HG03521 (cell line): ENCODE results near the gene TTLL12.
A peak's percentile ranks its signal among the peaks of the same experiment; 100 is the strongest.

ENCODE experiments used
- ATAC-seq: cut with Tn5 transposase; IDR thresholded peaks from one replicate; pipeline ENCODE4 v1.9.1; 2021; ENCODE audit warnings: mild to moderate bottlenecking, moderate library complexity; ENCODE audit not compliant: unreplicated experiment

Gene TTLL12

DNA sequence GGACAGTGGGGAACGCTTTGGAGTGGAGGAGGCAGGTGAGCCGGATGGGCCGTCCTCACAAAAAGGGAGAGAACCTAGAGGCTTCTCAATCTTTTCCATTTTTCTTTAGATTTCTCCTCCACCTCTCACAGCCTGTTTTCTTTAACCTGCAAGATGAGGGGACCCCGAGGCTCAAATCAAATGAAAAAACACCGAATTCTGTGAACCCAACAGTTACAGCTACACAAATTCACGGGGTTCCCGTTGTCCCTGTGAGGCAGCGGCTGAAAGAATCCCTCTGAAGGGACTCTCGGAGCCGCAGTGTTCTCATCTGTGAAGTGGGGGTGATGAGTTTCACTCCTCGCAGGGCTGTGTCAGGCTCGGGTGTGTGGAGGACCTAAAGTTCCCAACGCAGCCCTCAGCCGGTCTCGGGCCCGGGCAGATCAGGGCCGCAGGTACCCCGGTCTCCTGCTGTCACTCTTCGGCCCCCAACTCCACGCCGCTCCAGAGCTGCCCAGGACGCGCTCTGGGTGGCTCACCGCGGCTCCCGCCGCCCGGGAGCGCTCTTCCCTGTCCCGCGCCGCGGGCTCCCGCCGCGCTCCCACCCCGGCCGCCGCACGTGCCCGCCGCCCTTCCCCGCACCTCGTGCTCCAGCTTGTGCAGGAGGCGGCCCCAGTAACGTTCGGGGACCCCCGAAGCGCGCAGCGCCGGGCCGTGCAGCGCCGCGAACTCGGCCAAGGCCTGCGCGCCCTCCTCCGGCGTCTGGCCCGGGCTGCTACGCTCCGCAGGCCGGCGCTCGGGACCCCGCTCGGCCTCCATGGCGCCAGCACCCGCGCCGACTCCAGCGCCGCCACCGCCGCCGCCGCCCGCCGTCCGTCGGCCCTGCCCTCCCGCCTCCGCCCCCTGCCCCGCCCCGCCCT, at the start of gene TTLL12:
Gene TTLL12, minus strand, starts transcription at position 863 of the 899 bp plus-strand sequence. Its CDS starts 65 bp downstream, at position 798.
- peak; percentile 57 for ATAC-seq

DNA sequence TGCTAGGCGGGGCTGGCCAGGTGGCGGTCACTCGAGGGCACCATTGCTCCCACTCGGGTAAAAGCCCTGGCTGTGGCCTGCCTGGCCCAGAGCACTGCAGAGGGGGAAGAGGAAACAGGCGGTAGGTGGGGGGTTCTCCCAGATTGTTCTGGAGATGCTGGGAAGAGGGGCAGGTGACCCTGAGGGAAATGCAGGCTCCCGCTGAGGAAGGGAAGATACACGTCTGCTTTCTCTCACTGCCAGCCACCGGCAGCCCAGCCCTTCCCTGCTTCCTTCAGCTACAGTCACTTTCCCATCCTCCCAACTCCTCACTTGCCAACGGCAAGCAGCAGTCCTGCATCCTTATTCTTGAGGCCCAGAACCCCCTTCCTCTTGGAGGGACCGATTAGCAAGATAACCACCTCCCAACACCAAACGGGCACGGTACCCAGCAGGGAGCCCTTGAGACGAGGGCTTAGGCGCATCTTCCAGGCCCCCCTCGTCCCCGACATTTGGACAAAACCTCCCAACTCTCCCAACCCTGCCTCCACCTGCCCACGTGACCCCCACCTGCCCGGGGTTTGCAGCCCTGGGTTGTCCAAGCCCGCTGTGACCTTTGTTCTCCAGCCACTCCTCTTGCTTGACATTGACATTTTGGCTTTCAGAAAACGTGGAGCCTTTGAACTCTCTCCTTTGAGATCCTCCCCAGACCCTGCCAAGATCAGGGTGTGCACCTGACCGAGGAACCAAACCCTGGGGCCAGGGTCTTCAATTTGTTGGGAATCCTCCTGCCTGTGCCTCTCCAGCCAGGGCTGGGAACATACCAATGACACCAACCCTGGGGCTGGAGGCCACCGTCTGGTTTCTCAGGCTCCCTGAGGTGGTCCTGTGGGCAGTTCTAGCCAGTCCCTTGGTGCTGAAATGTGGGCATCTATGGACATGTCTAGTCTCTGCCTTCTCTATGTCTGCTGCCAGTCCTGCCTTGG, 48.8 kb upstream of the TTLL12 start:
- ATAC-seq = no peak

DNA sequence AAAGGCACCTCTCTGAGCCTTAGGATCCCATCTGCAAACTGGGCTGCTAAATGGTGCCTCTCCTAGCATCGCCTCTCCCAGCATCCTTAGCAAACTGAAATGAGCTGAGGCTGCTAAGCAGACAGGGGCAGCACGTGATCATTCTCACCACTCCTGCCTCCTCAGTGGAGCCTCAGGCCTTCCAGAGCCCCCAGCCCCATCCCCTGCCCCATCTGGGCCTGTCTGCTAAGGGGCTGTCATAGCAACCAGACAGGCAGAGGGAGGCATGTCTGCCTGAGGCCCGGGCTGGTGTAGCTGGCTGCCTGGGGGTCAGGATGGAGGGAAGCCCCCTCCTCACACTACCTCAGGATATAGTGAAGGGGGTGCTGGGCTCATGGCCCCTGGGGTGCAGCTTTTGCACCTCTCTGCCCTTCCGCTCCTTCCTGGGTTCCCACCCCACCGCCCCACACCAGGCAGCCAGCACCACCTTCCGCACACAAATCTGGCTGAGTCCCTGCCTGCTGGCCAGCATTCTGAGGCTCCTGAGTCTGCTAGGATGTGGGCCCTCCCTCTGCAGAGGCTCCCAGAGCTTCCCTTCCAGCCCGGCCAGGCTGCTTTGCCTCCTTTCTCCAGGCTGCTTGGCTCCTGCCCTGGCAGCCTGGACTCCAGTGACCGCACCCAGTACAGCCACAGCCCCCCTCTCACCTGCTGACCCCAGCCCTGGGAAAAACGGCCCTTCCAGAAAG, 47.5 kb upstream of the TTLL12 start:
- ATAC-seq = no peak

DNA sequence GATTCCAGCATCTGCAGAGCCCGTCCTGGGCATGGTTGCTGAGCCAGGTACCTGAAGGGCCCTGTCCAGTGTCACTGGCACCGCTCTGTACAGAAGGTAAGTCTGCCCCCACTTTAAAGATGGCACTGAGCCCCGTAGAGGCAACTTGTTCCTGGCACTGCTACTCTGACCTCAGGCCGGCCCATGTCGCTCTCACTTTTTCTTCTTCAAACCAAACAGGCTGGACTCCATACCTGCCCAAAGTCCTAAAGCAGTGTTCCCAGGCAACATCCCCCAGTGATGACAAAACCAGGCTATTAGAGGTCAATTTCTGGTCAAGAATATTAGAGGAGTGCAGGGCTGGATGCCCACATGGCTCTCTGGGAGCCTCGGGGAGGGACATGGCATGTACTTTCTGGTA, 46.6 kb upstream of the TTLL12 start:
- no peak for ATAC-seq

DNA sequence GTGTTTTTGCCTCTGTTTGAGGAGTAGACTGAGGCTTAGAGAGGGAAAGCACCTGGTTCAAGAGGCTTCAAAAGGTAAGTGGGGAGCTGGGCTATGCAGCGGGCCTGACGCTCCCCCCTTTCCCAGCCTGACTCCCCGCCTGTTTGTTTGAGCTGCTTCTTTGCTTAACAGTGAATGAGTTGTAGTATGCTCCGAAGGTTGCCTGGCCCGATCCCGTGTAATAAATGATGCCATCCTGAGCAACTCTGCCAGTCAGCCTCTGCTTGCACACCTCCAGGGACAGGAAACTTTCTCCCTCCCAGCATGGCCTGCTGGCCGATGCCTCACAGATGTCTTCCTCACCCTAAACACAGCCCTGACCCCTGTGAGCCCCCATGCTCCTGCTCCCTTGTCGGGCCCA, 45.5 kb upstream of the TTLL12 start:
- no peak for ATAC-seq

DNA sequence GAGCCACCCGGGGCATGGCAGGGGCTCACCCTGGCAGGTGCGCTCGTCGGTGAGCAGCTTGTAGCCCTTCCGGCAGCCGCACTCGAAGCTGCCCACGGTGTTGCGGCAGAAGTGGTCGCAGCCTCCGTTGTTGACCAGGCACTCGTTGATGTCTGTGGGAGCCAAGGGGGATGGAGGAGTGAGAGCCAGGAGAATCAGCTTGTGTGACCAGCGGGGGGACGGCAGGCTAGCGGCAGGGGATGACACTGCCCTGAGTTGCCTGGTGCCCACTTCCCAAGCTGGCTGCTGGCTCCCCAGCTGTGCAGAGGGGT, 44.7 kb upstream of the TTLL12 start:
- no peak for ATAC-seq

DNA sequence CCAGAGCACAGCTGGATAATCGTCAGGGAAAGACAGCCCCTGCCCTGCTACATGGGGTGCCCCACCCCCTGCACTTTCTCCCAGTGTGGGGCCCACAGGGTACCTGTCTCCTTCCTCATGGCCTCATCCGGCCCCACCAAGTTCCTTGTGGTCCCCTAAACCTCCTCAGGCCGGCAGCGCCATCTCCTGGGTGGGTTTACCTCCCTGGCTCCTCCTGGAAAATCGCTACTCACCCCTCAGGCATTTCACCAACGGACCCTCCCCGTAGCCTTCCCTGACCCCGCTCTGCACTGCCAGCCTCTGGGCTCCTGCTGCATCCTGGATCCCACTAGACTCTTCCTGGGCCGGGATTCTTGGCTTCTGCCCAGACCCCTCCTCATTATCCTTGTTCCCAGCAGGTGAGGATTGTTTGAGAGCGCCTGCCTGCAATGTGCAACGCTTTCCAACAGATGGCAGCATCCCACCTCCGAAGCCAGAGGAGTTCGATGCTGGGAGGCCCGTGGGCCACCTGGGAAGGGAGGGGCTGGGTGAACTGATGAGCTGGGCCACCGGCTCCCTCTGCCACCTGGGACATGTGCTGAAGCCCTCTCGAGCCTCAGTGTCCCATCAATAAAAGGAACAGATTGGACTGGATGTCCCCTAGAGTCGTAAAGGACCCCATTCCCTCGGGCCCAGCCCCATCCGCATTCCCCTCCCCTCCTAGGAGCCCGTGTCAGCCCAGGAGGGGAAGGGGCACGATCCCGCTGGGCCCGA, 44.2 kb upstream of the TTLL12 start:
- no peak for ATAC-seq

DNA sequence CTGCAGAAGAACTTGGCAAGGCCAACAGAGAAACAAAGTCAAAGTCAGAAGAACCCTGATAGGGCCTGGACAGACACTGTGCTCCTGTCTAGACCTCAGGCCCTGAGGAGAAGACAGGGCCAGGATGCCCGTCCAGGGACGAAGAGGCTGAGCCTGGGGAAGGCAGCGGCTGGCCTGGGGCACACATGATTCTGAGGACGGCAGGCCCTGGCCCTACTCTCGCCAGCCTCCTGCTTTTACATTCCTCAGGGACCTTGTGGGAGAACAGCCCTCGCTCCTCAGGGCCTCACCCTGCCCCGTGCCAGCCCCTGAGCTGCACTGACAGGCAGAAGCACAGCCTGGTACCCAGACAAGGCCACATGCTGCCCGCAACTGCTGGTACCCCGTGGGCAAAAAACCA, 43.6 kb upstream of the TTLL12 start:
- ATAC-seq = no peak

DNA sequence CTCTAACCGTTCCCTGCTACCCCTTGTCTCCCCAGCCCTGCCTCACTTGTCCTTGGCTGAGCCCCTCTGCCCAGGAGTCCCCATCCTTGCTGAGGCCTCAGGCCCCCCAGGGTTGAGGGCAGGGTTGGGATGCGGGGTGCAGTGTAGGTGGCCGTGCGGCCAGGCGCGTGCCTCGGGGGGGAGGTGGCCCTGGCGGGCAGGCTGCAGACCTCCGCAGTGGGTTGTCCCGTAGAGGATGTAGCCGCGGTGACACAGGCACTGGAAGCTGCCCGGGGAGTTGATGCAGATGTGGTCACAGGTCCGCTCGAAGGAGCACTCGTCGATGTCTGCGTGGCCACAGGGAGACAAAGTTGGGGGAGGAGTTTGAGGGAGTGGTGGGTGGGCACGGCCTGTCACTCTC, 41.9 kb upstream of the TTLL12 start:
- ATAC-seq = no peak

DNA sequence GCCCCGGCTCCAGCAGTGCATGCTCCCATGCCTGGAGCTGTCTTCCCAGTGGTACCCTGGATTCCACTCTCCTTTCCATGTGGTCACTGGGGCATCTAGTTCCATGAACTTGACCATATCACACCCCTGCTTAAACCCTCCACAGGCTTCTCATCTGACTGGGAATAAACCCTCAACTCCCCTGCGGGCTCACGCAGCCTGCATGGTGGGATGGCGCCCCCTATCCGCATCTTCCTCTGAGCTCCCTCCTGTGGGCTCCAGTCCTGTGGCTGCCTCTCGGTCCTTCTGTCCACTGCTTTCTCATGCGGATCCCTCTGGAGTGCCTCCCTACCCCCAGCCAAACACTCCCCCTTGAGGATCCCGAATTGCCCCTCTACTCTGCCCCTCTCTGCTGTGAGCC, 41.4 kb upstream of the TTLL12 start:
- no peak for ATAC-seq

DNA sequence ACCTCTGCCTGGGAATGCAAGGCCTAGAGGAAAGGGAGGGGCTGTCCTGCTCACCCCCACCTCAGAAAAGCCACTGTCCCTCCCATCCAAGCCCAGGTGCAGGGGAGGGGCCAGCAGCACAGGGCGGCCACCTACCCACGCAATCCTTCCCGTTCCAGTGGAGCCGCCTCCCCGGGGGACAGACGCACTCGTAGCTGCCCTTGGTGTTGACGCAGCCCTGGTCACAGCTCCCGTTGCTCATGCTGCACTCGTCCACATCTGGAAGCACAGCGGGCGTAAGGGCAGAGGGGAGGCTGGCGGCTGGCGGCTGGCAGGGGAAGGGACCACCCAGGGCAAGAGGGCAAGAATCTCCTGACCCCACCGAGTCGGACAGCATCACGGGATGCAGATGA, 40.3 kb upstream of the TTLL12 start:
- no peak for ATAC-seq

DNA sequence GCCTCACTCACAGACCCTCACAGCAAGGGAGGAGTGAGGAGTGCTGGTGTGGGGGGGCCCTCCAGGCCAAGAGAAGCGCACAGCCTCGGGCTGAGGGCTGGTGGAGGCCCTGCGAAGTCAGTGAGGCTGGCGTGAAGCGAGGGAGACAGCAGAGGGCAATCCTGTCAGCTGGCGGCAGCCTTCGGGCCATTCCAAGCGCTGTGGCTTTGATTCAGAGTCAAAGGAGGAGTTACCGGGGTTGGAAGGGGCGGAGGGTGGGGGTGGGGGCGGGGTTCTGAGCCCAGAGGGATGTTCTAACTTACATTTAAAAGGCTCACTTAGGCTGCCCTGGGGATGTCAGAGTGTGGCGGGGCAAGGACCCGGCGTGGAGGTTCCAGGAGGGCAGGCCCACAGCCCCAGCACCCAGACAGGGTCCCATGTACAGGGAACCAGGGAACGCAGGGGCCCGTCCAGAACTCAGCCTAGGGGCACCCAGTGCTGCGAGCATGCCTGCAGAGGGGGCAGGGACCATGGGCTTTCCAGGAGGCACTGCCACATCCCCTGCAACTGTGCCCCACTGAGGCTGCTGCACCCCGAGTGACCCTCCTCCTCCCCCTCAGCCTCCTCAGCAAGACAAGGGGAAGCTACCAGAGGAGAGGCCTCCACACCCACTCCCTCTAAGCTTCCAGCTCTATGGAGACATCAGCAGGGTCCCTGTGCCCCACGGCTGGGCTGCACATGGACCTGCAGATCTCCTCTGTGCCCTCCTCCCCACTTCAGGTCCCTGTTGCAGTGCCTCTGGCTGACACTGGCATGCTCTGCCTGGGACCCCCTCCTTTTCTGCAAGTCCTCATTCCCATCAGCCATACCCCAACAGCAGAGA, 39.7 kb upstream of the TTLL12 start:
- ATAC-seq = no peak

DNA sequence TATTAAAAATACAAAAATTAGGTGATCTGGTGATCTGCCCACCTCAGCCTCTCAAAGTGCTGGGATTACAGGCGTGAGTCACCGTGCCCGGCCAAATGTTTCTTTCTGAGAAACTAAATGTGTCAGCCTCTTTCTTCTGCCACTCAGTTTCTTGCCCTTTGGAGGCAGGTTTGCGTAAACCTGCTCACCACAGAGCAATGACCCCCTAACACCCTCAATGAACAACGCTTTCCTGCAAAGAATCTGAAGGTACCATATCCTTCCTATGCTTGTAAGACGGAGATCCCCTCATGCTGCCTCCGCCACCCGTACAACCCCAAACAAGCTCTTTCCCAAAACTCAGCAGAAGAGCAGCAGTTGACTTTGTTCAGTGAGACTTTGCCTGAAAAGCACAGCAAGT, 38.7 kb upstream of the TTLL12 start:
- ATAC-seq = no peak

DNA sequence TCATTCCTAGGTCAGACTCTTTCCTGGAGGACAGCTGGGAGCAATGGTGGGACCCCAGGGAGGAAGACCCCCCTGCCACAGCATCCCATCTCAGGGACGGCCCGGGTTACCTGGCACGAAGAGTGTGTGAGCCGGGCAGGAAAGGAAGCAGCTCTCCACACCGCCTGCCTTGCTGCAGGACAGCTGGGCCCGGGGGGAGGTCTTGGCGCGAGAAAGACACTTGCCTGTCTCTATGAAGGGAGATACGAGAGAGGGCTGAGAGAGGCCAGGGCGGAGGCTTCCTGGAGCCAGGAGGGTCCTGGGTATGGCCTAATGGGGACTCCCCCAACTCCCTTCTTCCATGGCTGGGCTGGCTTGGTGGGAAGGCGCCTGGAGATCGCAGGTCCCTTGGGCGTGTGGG, 36.1 kb upstream of the TTLL12 start:
- no peak for ATAC-seq

DNA sequence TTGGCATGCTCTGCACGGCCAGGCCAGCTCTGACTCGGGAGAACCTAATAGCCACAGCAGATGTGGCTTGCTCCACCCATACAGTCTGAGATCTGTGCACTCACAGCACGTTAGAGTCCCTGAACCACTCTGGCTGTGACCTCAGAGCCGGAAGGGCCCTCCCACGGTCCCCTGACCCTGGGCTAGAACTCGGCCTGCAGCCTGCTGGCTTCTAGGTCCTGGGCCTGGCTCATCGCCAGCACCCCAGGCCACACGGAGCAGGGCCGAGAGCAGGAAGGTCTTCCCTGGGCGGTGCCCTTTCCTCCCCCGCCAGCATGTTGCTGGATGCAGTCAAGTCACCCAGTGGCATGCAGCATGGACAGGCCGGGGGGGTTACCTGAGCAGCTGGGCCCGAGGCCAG, 35.3 kb upstream of the TTLL12 start:
- no peak for ATAC-seq

DNA sequence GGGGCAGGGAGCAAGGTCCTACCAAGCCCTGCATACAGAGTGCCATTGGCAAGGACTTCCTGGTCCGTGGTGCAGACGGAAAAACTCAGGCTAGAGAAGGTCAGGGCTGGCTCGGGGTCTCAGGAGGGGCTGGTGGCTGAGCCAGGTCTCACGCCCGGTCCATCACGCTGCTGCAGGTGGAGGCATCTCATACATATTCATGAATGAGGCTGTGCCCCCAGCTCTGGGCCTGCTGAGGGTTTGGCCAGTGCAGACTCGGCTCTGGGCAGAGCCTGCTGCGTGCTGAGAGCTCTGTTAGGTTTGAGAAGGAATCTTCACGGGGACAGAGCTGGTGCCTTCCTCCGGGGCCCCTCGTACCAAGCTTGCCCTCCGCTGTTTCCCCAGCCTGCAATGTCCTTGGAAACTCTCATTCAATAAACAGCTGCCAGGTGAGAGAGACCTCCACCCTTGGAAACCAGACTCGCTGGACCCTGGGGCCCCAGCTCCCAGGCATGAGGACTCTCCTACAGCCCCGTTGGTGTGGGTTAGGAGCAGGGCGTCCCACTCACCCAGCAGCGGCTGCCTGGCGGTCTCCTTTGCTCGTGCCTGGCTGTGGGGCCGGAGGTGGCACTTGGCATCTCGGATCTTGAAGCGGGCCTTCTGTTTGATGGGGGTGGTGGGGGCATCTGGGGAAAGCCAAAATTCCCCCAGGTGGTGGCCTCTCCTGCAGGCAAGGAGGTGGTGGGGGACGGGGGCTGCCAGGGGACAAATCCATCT, 33.9 kb upstream of the TTLL12 start:
- ATAC-seq = no peak

DNA sequence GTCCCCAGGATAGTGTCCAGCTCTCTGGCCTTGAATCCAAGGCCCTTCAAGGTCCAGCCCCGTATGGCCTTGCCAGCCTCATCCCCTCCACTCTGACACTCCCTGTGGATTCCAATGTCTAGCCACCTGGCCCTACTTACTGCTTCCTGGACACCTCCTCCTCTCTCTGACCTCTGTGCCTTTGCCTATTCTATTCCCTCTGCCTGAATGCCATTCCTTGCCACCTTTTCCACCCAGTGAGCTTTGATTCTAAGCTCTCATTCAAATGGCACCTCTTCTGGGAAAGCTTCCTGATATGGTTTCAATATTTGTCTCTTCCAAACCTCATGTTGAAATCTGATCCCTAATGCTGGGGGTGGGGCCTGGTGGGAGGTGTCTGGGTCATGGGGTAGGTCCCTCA, 31.9 kb upstream of the TTLL12 start:
- ATAC-seq = no peak

DNA sequence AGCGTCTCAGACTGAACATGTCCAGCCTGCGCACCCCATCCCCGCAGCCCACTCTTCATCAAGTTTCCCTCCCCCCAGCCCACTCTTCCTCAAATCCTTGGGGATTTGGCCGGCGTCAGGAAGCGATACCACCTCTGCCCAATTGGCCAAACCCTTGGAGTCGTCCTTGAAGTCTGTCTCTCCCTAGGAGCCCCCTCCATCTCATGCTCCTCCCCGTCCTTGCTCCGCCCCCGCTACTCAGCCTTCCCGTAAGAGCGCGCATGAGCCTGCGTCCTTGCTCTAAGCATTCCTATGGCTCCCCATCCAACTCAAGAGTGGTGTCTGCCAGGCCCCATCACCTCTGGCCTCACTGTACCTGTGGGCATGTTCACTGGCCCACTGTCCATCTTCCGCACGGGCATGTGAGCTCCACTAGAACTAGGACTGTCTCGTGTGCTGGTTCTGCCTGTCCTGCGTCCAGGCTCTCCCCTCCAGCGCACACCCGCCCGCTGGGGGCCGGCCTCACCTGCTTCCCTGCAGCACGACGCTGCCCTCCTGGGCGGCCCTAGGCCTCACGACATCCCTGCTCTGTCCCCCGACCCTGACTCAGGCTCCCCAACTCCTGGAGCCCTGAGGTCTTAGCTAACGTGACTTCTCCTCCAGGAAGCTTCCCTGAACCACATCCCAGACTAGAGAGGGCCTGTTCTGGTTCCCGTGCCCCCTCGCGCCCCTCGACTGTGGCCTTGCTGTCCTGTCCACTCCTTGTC, 30.5 kb upstream of the TTLL12 start:
- no peak for ATAC-seq
